SK-N-SH (cell line): ENCODE measurements around the gene ICA1. TPM values are rescaled to one million over a fixed set of nuclear protein-coding genes. Genes with fewer than 3 reads are reported as not detected.

Source experiments
- CTCF ChIA-PET: fragments of 300-600, 350-600 bp; formaldehyde crosslinking; extraction: SDS; loops from one replicate; lab custom pipeline; 2021; lab: Yijun Ruan, JAX
- POLR2A ChIA-PET: fragments of 350-600 bp; sonication (Branson Sonifier 250); formaldehyde crosslinking; extraction: SDS; loops from one replicate; lab custom pipeline; 2020; ENCODE audit warnings: antibody characterized with exemption, inconsistent platforms; lab: Yijun Ruan, JAX
- DNase-seq: peaks from one replicate; pipeline ENCODE4 v3.0.0; 2012
- H2AFZ ChIP-seq: fragments of 200-600 bp; sonication (generic); 2 replicates; pipeline ENCODE4 v1.8.1; 2016; ENCODE audit warnings: antibody characterized with exemption, mild to moderate bottlenecking, low read depth
- H3F3A ChIP-seq: fragments of 200-600 bp; sonication (generic); replicated peaks from 2 replicates; pipeline ENCODE3; 2016; ENCODE audit warnings: antibody characterized with exemption, mild to moderate bottlenecking; ENCODE audit not compliant: insufficient read depth
- H3K27ac ChIP-seq, 2 experiments: fragments of 200-500 bp in 1 of 2; fragments of 200-600 bp in 1 of 2; sonication (Bioruptor generic) in 1 of 2; sonication (generic), shearing (Covaris generic) in 1 of 2; 2 replicates each; pipeline versions ENCODE4 v1.5.1 to v1.6.1; 2014 to 2016; ENCODE audit warnings: low read depth in 2 of 2, inconsistent platforms in 1 of 2, low read length in 1 of 2, mild to moderate bottlenecking in 1 of 2, mixed read lengths in 1 of 2
- H3K27me3 ChIP-seq: fragments of 200-600 bp; sonication (generic), shearing (Covaris generic); 2 replicates; pipeline ENCODE4 v1.6.1; 2016; ENCODE audit warnings: mixed run types; ENCODE audit not compliant: insufficient read depth
- H3K36me3 ChIP-seq, 2 experiments: fragments of 200-500 bp in 1 of 2; fragments of 200-600 bp in 1 of 2; sonication (Bioruptor generic) in 1 of 2; sonication (generic) in 1 of 2; replicated peaks in 1 of 2; 2 replicates each; pipeline versions ENCODE3 to v1.5.1; 2014 to 2016; ENCODE audit warnings: low read length in 1 of 2, mild to moderate bottlenecking in 1 of 2; ENCODE audit not compliant: insufficient read depth in 2 of 2, control insufficient read depth in 1 of 2
- H3K4me1 ChIP-seq, 2 experiments: fragments of 200-500 bp in 1 of 2; fragments of 200-600 bp in 1 of 2; sonication (Bioruptor generic) in 1 of 2; sonication (generic), shearing (Covaris generic) in 1 of 2; 2 replicates each; pipeline versions ENCODE4 v1.5.1 to v1.6.1; 2014 to 2016; ENCODE audit warnings: low read depth in 1 of 2, low read length in 1 of 2, mixed run types in 1 of 2; ENCODE audit not compliant: insufficient read depth in 2 of 2, control insufficient read depth in 1 of 2
- H3K4me2 ChIP-seq: fragments of 200-600 bp; sonication (generic), shearing (Covaris generic); 2 replicates; pipeline ENCODE4 v1.6.1; 2017; ENCODE audit warnings: mixed run types
- H3K4me3 ChIP-seq, 2 experiments: fragments of 200-500 bp in 1 of 2; fragments of 200-600 bp in 1 of 2; sonication (Bioruptor generic) in 1 of 2; sonication (generic), shearing (Covaris generic) in 1 of 2; 2 replicates each; pipeline versions ENCODE4 v1.5.1 to v1.8.1; 2014 to 2016; ENCODE audit warnings: low read depth in 2 of 2, inconsistent platforms in 1 of 2, low read length in 1 of 2, mild to moderate bottlenecking in 1 of 2, mixed read lengths in 1 of 2, moderate library complexity in 1 of 2
- H3K79me2 ChIP-seq: fragments of 200-600 bp; sonication (generic); 2 replicates; pipeline ENCODE4 v1.8.1; 2017; ENCODE audit warnings: mild to moderate bottlenecking; ENCODE audit not compliant: insufficient read depth
- H3K9ac ChIP-seq: fragments of 200-600 bp; sonication (generic); 2 replicates; pipeline ENCODE4 v1.6.1; 2017; ENCODE audit warnings: mixed run types
- H3K9me2 ChIP-seq: fragments of 200-600 bp; sonication (generic); 2 replicates; pipeline ENCODE4 v1.6.1; 2017; ENCODE audit warnings: mixed run types
- H3K9me3 ChIP-seq: fragments of 200-600 bp; sonication (generic); 2 replicates; pipeline ENCODE4 v1.6.1; 2017; ENCODE audit warnings: mixed run types, mild to moderate bottlenecking, moderate library complexity
- H4K20me1 ChIP-seq: fragments of 200-600 bp; sonication (generic); 2 replicates; pipeline ENCODE4 v1.6.1; 2017; ENCODE audit warnings: mild to moderate bottlenecking, mixed run types; ENCODE audit not compliant: insufficient read depth
- CHD2 ChIP-seq: fragments of 150-350 bp; IDR thresholded peaks from 2 replicates; pipeline ENCODE4 v1.6.1; 2018; ENCODE audit warnings: low read length; ENCODE audit not compliant: partially characterized antibody
- ELF1 ChIP-seq: IDR thresholded peaks from 2 replicates; pipeline ENCODE4 v1.4.0; 2012
- EZH2phosphoT487 ChIP-seq: fragments of 200-600 bp; sonication (generic); IDR thresholded peaks from 2 replicates; pipeline ENCODE4 v1.6.1; 2017; ENCODE audit warnings: low read depth, mixed run types, mild to moderate bottlenecking, antibody characterized with exemption, moderate library complexity, borderline replicate concordance
- GABPA ChIP-seq: IDR thresholded peaks from 2 replicates; pipeline ENCODE4 v1.4.0; 2012; ENCODE audit warnings: low read depth, mild to moderate bottlenecking
- MEF2A ChIP-seq: IDR thresholded peaks from 2 replicates; pipeline ENCODE4 v1.4.0; 2012; ENCODE audit warnings: low read depth, borderline replicate concordance
- NFIC ChIP-seq: IDR thresholded peaks from 2 replicates; pipeline ENCODE4 v1.4.0; 2012; ENCODE audit warnings: borderline replicate concordance
- RCOR1 ChIP-seq: fragments of 150-350 bp; IDR thresholded peaks from 2 replicates; pipeline ENCODE4 v1.6.1; 2017; ENCODE audit warnings: antibody characterized with exemption, low read length
- RFX5 ChIP-seq: IDR thresholded peaks from 2 replicates; pipeline ENCODE4 v1.6.1; 2012; ENCODE audit warnings: mild to moderate bottlenecking, improper control_type of control experiment, low read length
- RXRA ChIP-seq: IDR thresholded peaks from 2 replicates; pipeline ENCODE4 v1.4.0; 2012; ENCODE audit warnings: low read depth, mild to moderate bottlenecking, borderline replicate concordance
- SIN3A ChIP-seq: IDR thresholded peaks from 2 replicates; pipeline ENCODE4 v1.6.1; 2012; ENCODE audit warnings: low read depth, mild to moderate bottlenecking, low read length, moderate library complexity, borderline replicate concordance
- TAF1 ChIP-seq: IDR thresholded peaks from 2 replicates; pipeline ENCODE4 v1.6.1; 2012; ENCODE audit warnings: low read depth, mild to moderate bottlenecking, low read length, moderate library complexity, borderline replicate concordance
- TCF12 ChIP-seq: IDR thresholded peaks from 2 replicates; pipeline ENCODE4 v1.4.0; 2012
- TEAD4 ChIP-seq: IDR thresholded peaks from 2 replicates; pipeline ENCODE4 v1.4.0; 2012; ENCODE audit warnings: mild to moderate bottlenecking, borderline replicate concordance; ENCODE audit not compliant: insufficient read depth
- WGBS: methylation state at CpG from one replicate; pipeline ENCODE4 v1.1.6; 2017; ENCODE audit warnings: low lambda C conversion rate; 5-methylcytosine and 5-hydroxymethylcytosine counted together
- polyA plus RNA-seq, 3 experiments: library from polyadenylated mRNA; depleted of rRNA; stranded (reverse); fragments of >200 nt; gene quantifications; 2 replicates each; pipeline ENCODE4 v1.2.3, GENCODE V29; 2012
- TF ChIP-seq, protein P1 (sequence below): fragments of 200-600 bp; sonication (generic); IDR thresholded peaks from 2 replicates; pipeline ENCODE4 v1.6.1; 2017; ENCODE audit warnings: antibody characterized with exemption, mild to moderate bottlenecking, moderate library complexity
- TF ChIP-seq, protein P2 (sequence below): IDR thresholded peaks from 2 replicates; pipeline ENCODE4 v1.6.1; 2012; ENCODE audit warnings: mild to moderate bottlenecking, low read depth, low read length, moderate library complexity
- TF ChIP-seq, protein P3 (sequence below): IDR thresholded peaks from 2 replicates; pipeline ENCODE4 v1.4.0; 2012; ENCODE audit warnings: low read depth, borderline replicate concordance

Gene ICA1
- polyA plus RNA-seq, 1 of the 3 experiments (the other 2 are of a cell fraction), result 2.4 TPM

- ChIA-PET POLR2A (interaction anchor here (0.9 to 4.3 kb wide), 3 partner anchors 9 to 24 kb away, joined by 3 to 19 read pairs (median 3); no protein-coding TSS in a partner anchor), CTCF (interaction anchor here (1.7 to 2.8 kb wide), 3 partner anchors 17 to 42 kb away, joined by 6 to 11 read pairs (median 7); no protein-coding TSS in a partner anchor)
- H3K4me2 ChIP-seq, result no peak overlapping the region
- H3K9me3 ChIP-seq, result no peaks in the 10 kb centered on the region
- peaks cover 0 to 25% of the 10 kb centered on the region in 2 experiments for H3K36me3 ChIP-seq
- no peak overlapping the region for H2AFZ ChIP-seq
- no peak for DNase-seq
- no peak overlapping the region for H3K4me3 ChIP-seq
- TF ChIP-seq TEAD4 (no peak), ELF1 (no peak), TCF12 (no peak), NFIC (no peak), RXRA (no peak), MEF2A (no peak), CHD2 (no peak)
- TF ChIP-seq, protein P1, sequence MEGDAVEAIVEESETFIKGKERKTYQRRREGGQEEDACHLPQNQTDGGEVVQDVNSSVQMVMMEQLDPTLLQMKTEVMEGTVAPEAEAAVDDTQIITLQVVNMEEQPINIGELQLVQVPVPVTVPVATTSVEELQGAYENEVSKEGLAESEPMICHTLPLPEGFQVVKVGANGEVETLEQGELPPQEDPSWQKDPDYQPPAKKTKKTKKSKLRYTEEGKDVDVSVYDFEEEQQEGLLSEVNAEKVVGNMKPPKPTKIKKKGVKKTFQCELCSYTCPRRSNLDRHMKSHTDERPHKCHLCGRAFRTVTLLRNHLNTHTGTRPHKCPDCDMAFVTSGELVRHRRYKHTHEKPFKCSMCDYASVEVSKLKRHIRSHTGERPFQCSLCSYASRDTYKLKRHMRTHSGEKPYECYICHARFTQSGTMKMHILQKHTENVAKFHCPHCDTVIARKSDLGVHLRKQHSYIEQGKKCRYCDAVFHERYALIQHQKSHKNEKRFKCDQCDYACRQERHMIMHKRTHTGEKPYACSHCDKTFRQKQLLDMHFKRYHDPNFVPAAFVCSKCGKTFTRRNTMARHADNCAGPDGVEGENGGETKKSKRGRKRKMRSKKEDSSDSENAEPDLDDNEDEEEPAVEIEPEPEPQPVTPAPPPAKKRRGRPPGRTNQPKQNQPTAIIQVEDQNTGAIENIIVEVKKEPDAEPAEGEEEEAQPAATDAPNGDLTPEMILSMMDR, result no peak
- H3K9ac ChIP-seq, result no peak overlapping the region
- no peaks in the 10 kb centered on the region for H3K27me3 ChIP-seq
- no peaks in the 10 kb centered on the region for H3K9me2 ChIP-seq
- peak overlapping the region in 1 of 2 experiments; percentile 81; a peak in 2 of 4 replicates for H3K27ac ChIP-seq
- no peaks in the 10 kb centered on the region for H3K79me2 ChIP-seq
- WGBS, result 72% methylated on average over 3 of the region's 3 CpGs
- H3F3A ChIP-seq, result no peaks in the 10 kb centered on the region
- peaks cover 0 to 34% of the 10 kb centered on the region in 2 experiments; a peak in 2 of 4 replicates for H3K4me1 ChIP-seq
- H4K20me1 ChIP-seq, result no peaks in the 10 kb centered on the region
Measured at GRCh38 chr7:8254215-8254614, 7.8 kb downstream of the ICA1 start.

- peaks cover 0 to 12% of the 10 kb centered on the region in 2 experiments; a peak in 2 of 4 replicates for H3K4me1 ChIP-seq
- WGBS, result 18% methylated on average over 1 of the region's 1 CpG
- no peaks in the 10 kb centered on the region for H3F3A ChIP-seq
- peak overlapping the region in 1 of 2 experiments; percentile 3; a peak in 1 of 4 replicates for H3K27ac ChIP-seq
- no peak overlapping the region for H2AFZ ChIP-seq
- POLR2A ChIA-PET, result interaction anchor here (0.8 kb wide), 1 partner anchor 21 kb away, joined by 3 read pairs; no protein-coding TSS in a partner anchor
- H3K4me3 ChIP-seq, result no peak overlapping the region
- CTCF ChIA-PET, result interaction anchor here (0.6 to 3.2 kb wide), 9 partner anchors 8 to 996 kb away, joined by 3 to 12 read pairs (median 3); no protein-coding TSS in a partner anchor
- no peak overlapping the region for H3K4me2 ChIP-seq
- H3K9me2 ChIP-seq, result no peaks in the 10 kb centered on the region
- no peaks in the 10 kb centered on the region for H4K20me1 ChIP-seq
- H3K79me2 ChIP-seq, result no peaks in the 10 kb centered on the region
- no peaks in the 10 kb centered on the region for H3K27me3 ChIP-seq
- no peaks in the 10 kb centered on the region for H3K9me3 ChIP-seq
- no peak for DNase-seq
- H3K9ac ChIP-seq, result no peak overlapping the region
- H3K36me3 ChIP-seq, result peaks cover 0 to 6% of the 10 kb centered on the region in 2 experiments
- TF ChIP-seq TAF1, result no peak
- no peak for TF ChIP-seq NFIC
- TF ChIP-seq, protein P2, sequence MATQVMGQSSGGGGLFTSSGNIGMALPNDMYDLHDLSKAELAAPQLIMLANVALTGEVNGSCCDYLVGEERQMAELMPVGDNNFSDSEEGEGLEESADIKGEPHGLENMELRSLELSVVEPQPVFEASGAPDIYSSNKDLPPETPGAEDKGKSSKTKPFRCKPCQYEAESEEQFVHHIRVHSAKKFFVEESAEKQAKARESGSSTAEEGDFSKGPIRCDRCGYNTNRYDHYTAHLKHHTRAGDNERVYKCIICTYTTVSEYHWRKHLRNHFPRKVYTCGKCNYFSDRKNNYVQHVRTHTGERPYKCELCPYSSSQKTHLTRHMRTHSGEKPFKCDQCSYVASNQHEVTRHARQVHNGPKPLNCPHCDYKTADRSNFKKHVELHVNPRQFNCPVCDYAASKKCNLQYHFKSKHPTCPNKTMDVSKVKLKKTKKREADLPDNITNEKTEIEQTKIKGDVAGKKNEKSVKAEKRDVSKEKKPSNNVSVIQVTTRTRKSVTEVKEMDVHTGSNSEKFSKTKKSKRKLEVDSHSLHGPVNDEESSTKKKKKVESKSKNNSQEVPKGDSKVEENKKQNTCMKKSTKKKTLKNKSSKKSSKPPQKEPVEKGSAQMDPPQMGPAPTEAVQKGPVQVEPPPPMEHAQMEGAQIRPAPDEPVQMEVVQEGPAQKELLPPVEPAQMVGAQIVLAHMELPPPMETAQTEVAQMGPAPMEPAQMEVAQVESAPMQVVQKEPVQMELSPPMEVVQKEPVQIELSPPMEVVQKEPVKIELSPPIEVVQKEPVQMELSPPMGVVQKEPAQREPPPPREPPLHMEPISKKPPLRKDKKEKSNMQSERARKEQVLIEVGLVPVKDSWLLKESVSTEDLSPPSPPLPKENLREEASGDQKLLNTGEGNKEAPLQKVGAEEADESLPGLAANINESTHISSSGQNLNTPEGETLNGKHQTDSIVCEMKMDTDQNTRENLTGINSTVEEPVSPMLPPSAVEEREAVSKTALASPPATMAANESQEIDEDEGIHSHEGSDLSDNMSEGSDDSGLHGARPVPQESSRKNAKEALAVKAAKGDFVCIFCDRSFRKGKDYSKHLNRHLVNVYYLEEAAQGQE, result no peak
- TF ChIP-seq MEF2A, result no peak
- no peak for TF ChIP-seq SIN3A
- TF ChIP-seq RFX5, result no peak
- TF ChIP-seq, protein P1, result no peak
- TF ChIP-seq, protein P3, sequence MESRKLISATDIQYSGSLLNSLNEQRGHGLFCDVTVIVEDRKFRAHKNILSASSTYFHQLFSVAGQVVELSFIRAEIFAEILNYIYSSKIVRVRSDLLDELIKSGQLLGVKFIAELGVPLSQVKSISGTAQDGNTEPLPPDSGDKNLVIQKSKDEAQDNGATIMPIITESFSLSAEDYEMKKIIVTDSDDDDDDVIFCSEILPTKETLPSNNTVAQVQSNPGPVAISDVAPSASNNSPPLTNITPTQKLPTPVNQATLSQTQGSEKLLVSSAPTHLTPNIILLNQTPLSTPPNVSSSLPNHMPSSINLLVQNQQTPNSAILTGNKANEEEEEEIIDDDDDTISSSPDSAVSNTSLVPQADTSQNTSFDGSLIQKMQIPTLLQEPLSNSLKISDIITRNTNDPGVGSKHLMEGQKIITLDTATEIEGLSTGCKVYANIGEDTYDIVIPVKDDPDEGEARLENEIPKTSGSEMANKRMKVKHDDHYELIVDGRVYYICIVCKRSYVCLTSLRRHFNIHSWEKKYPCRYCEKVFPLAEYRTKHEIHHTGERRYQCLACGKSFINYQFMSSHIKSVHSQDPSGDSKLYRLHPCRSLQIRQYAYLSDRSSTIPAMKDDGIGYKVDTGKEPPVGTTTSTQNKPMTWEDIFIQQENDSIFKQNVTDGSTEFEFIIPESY, result no peak
- no peak for TF ChIP-seq EZH2phosphoT487
- no peak for TF ChIP-seq GABPA
- no peak for TF ChIP-seq ELF1
- no peak for TF ChIP-seq RCOR1
Measured at GRCh38 chr7:8251195-8251594, 10.8 kb downstream of the ICA1 start.
